Mucosa of gallbladder (tissue), 1 donor: ENCODE measurements around the gene BHLHE41. TPM values are rescaled to one million over a fixed set of nuclear protein-coding genes. Genes with fewer than 3 reads are reported as not detected.

Experiments used
- DNase-seq: peaks from one replicate; pipeline ENCODE4 v3.0.0-alpha.2; 2020; ENCODE audit warnings: low spot score
- total RNA-seq: library from RNA; stranded (reverse); gene quantifications from one replicate; pipeline ENCODE4 v1.2.1, GENCODE V29; 2021
- donor health status: DM: no; HTN: no; CAD: no.

The BHLHE41 gene
- total RNA-seq = 99.6 TPM

- peak; percentile 87 for DNase-seq
Measured at GRCh38 chr12:26124446-26125399, at the start of gene BHLHE41. BHLHE41 (minus strand) TSS chr12:26125037; CDS start chr12:26124779, 258 bp downstream.

DNA sequence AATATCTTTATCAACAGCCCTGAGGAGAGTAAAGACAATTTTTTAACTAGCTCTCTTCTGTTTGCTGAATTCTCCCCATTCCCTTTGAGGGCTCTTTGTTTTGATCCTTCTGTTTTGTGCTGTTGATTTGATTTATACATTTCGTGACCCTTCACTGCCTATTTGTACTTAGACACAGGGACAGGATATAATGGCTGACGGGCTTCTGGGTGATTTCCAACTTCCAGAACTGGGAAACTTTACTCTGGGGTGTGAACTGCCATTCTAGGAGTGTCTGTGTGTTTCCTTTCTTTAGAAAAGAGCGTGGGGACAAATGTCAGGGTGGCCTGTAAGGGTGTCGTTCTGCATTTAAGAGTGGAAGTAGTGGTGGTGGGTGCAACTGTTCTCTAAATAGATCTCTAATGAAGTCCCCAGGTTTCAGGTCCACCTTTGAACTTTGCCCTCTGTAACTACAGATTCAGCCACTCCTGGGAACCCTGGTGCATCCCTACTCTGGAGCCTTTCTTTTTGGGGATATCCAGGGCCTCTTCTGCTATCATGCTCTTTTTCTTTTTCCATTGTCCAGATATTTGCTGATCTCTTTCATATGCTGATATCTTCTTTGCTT lies 48.2 kb upstream of the BHLHE41 start:
- no peak for DNase-seq

GRCh38 chr12:26172539-26172938 lies 47.7 kb upstream of the BHLHE41 start:
- DNase-seq = no peak

DNA sequence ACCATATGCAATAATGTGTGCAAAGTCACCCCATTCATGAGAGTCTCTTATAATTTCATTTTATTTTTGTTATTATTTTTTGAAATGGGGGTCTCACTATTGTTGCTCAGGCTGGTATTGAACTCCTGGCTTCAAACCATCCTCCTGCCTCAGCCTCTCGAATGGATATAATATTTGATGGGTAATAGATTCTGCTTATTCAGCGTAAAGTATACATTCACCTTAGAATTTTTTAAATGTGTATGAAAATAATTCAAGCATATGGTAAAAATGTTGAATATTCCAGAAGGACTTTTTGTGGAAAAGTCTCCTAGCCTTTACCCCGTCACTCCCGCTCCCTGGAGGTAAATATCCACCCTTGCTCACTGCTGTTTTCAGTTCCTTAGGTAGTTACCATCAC lies 47.2 kb upstream of the BHLHE41 start:
- DNase-seq = no peak

- no peak for DNase-seq
Measured at GRCh38 chr12:26164118-26164517, 39.3 kb upstream of the BHLHE41 start.

DNA sequence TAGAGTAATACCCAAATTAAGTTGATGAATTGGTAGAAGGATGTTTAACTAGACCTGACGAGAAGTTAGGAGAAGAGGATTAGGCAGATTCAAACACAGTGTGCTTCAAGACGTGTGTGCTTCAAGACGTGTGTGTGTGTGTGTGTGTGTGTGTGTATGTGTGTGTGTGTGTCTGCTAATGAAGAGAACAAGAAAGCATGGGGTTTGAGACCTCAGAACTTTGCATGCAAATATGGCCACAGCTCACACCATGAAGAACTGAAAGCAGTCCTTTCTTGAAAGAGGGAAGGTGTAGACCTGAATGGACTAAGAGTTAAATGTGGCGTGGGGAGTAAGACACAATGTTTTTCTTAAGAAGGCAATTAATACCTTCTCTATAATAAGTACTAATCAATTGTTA lies 38.1 kb upstream of the BHLHE41 start:
- no peak for DNase-seq

GRCh38 chr12:26162174-26162573 lies 37.3 kb upstream of the BHLHE41 start:
- no peak for DNase-seq

DNA sequence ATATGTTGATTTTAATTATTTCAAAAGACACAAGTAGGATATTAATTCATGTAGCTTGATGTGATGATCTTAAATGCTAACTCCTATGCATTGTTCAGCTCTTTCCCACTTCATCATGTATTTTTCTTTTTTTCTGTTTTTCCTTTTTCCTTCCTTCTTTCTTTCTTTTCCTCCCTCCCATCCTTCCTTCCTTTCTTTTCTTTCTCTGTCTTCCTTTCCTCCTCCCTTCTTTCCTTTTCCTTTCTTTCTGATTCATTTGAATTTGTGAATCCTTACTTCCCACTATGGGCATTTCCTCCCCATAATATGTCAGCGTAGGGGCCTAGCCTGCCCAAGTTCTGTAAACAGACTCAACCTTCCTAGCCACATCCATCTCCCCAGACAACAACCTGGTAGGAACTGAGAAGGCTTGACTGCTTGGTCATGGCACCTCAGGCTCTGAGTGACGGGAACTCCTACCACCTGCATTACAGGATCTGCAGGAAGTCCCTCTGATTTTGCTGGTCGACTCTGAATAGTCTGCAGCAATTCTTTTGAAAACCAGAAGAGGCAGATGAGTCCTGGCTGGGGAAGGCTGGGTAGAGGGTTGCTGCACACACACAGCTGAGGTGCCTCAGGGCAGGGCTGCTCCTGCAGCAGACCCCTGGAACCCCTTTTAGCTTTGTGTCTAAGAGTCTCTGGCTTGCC lies 33.4 kb upstream of the BHLHE41 start:
- no peak for DNase-seq

DNA sequence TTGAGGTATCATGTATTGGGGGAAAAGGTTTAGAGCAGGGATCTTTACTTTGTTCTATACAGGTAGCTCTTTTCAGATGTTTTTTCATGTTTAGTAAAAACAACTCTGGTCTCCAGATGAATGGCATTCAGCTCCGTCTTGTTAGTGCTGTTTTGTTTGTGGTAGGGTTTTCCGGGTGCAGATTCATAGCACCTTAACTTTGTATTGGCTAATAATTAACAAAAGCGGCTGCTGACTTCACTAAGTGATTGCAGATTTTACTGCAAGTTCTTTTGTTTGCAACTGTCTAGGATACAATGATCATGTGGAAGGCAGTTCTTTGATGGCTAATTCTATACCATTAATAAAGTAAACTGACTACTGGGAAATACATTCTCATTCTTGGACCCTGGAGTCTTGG lies 32.2 kb upstream of the BHLHE41 start:
- DNase-seq = no peak

DNA sequence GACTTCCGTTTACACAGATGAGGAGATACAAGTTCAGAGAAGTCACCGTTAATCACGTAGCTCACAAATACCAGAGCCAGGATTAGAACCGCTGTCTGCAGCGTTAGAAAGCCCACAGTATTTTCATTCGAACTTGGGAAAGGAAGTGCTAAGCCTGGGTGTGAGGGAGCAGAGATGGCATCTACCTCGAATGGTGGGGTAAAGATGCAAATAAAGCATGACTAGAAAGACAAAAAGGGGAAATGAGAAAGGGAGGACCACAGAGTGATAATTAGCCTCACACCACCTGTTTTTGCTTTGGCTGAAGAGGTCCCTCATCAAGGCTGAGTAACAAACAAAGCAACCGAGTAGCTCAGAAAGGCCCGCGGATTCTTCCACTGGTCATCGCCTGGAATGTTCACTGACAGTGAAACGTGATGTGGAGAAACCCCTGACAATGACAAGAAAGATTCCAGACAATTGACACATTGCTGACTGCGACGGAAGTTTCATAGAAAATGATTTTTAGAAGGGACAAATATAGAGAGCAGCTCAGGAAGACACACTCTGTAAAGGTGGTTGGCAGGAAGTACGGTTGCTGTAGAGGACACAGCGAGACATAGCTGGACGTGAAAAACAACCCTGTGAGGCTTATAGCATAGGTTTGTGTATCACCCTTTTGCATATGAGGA lies 31.5 kb upstream of the BHLHE41 start:
- no peak for DNase-seq

GRCh38 chr12:26153421-26154154 lies 28.8 kb upstream of the BHLHE41 start:
- DNase-seq = peak; percentile 75

DNA sequence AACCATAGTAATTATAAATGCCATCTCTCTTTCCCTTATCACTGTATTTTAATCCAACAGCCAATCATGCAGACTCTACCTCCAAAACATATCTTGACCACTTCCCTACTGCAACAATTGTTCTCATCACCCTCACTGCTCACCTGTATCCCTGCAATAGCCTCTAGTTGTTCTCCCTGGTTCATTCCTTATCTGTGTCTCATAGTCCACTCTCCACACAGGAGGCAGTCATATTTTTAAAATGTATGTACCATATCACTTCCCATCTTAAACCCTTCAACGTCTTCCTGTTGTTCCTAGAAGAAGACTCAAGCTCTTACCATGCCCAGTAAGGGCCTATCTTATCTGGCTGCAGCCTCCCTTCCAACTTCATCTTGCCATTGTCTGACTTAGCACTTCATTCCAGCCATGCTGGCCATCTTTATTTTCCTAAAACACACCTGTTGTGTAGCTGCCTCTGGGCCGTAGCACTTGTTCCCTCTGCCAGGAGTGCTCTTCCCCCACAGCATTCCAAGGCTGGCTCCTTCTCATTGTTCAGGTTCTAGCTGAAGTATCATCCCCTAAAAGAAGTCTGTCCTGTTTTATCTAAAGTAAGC lies 27.8 kb upstream of the BHLHE41 start:
- no peak for DNase-seq

DNA sequence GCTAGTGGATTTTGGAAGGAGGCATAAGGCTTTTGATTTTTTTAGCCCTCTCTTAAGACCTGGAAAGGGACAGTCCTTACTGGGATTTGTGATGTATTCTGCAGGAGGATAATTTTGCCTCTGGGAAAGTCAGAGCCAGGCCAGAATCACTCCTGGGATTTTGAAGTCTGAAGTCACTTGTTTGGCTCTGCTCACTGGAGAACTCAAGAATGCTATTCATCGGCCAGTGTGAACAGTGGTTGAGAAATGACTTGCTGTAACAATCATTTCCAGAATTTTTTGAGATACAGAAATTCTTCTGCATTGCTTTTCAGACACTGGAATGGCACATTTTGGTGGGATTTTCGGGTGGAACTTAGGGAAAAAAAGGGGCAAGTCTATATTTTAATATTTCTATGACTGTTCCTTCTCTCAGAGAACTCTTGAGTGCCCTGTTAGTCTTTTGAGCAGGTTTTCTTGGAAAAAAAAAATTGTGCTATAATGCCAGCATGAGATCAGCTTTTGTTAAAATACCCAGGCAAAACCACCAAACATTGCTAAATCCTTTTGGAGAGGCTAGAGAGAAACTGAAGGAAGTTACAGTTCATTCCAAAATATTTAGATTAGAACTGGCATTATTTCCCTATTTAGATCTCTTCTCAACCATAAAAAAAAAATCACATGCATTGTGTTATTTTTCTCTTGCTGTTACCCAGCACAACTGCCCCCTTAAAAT lies 26.1 kb upstream of the BHLHE41 start:
- peak; percentile 22 for DNase-seq

DNA sequence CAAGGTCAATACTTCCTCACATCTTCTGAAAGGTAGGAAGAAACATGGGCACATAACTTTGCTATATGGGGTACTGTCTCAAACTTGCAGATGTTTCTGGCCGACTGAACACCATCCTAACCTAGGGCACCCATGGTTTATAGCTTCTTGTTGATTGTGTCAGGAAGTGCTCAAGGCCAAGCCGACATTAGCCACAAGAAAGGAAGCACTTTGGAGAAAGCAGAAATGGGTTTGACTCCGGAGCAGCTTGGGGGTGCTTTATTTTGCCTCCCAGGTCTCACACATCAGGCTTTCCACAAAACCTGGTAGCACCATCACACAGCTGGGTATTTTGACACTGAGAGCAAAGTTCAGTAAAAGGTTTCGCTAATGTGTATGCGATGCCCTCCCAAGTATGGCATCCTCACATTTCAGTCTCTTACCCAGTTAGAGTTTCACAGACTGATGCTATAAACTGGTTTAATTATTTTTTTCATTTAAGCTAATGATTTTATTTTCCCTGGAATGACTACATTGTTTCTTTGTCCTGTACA lies 25.2 kb upstream of the BHLHE41 start:
- no peak for DNase-seq

GRCh38 chr12:26148291-26148690 lies 23.5 kb upstream of the BHLHE41 start:
- no peak for DNase-seq

- DNase-seq = no peak
Measured at GRCh38 chr12:26143291-26143690, 18.5 kb upstream of the BHLHE41 start.

DNA sequence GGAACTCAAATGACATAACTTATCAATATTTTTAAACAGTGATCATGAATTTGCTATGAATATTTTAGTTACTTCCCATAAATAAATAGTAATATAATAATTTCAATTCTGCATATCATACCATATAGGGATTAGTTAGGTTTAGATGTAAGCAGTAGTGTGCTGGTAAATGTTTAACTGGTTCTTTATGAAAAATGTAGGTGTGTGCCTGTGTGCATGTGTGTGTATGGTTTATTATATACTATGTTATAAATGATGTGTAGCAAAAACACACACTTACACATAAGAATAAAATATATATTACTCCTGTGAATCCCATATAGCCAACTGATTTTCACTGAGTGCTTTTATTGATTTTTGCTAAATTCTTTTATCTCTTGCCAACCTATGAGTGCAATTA lies 14.0 kb upstream of the BHLHE41 start:
- DNase-seq = no peak

DNA sequence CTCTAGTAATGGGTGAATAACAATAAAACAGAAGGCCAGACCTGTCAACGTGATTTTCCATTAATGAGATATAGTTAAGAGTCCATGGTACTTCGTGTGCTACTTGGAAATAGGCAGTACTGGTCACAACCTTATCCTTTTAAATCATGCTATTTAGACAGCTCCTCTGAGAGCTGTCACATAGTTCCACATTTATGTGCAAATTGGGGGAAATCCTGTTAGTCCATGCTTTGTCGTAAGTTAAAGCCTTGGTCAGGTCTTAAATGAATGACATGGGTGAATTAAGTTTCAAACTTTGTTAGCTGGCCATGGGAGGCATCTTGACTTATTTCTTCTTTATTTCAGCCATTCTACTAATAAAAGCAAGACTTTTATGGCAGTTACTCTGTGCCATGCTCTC lies 11.9 kb upstream of the BHLHE41 start:
- DNase-seq = no peak

DNA sequence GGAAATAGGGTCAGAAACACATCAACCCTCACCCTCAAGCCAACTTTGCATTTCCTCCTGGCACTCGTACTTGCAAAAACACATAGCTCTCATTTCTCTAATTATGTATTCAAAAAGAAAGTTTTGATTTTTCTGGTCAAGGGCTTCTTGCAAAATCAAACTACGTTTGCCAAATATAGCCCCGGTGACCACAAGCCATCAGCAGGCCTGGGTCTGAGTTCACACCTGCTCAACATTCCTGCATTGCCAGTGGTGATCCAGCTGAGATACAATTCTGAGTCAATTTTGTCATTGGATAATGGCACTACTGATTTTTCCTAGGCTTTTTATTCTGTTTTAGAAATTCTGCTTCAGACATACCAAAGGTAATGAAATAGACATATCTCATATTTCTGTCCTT lies 10.7 kb upstream of the BHLHE41 start:
- no peak for DNase-seq

DNA sequence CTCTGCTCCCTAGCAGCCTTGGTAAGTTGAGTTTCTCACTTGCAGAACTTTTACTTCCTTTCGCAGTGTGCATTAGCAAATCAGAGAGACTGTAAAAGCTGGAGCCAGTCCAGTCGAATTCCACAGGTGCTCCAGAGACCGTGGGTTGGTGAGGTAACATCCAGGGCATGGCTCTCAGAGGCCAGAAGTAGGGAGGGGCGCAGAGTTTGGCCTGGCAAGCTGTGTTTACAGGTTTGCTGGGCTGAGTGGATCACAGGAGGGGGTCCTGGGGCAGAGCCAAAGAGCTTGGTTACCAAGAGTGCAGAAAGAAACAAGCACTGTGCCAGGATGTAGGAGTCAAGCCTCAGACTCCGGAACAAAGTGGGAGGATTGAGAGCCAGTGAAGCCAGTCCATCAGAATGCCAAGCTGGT lies 10.2 kb upstream of the BHLHE41 start:
- DNase-seq = peak; percentile 68
